Osteocyte (in vitro differentiated cells): ENCODE measurements around the gene CLMN. TPM values are rescaled to one million over a fixed set of nuclear protein-coding genes. Genes with fewer than 3 reads are reported as not detected.
A peak's percentile ranks its signal among the peaks of the same experiment; 100 is the strongest.

Experiments used
- DNase-seq: peaks from one replicate; pipeline ENCODE4 v3.0.0; 2021; ENCODE audit warnings: mixed read lengths; ENCODE audit not compliant: unreplicated experiment; ENCODE audit errors: extremely low spot score
- H3K27ac Mint-ChIP-seq: one replicate; pipeline ENCODE4 v1.8.0; 2021; ENCODE audit warnings: mild to moderate bottlenecking, mixed read lengths; ENCODE audit not compliant: unreplicated experiment
- H3K27me3 Mint-ChIP-seq: one replicate; pipeline ENCODE4 v1.8.0; 2021; ENCODE audit warnings: mixed read lengths; ENCODE audit not compliant: unreplicated experiment
- H3K36me3 Mint-ChIP-seq: one replicate; pipeline ENCODE4 v1.8.0; 2021; ENCODE audit warnings: mixed read lengths; ENCODE audit not compliant: unreplicated experiment
- H3K4me1 Mint-ChIP-seq: one replicate; pipeline ENCODE4 v1.8.0; 2021; ENCODE audit warnings: mixed read lengths; ENCODE audit not compliant: unreplicated experiment
- H3K4me3 Mint-ChIP-seq: one replicate; pipeline ENCODE4 v1.8.0; 2021; ENCODE audit warnings: mild to moderate bottlenecking, moderate library complexity, mixed read lengths; ENCODE audit not compliant: unreplicated experiment
- H3K9me3 Mint-ChIP-seq: one replicate; pipeline ENCODE4 v1.8.0; 2021; ENCODE audit warnings: mixed read lengths; ENCODE audit not compliant: unreplicated experiment
- total RNA-seq: library from RNA; stranded (reverse); gene quantifications from 2 replicates; pipeline ENCODE4 v1.2.1, GENCODE V29; 2021
- TF ChIP-seq, protein P1 (sequence below): fragments of 200-600 bp; sonication (generic); IDR thresholded peaks from 2 replicates; pipeline ENCODE4 v1.5.0; 2021; ENCODE audit warnings: antibody characterized with exemption, mild to moderate bottlenecking, moderate library complexity

Gene CLMN
- total RNA-seq, 1 donor from 2014 or later = 5.4 TPM

- no peak for DNase-seq
- Mint-ChIP-seq H3K36me3 (no peaks in the 10 kb centered on the region), H3K4me1 (peaks cover 34% of the 10 kb centered on the region), H3K27ac (no peak overlapping the region), H3K4me3 (peak overlapping the region; percentile 68), H3K27me3 (no peaks in the 10 kb centered on the region), H3K9me3 (no peaks in the 10 kb centered on the region)
- TF ChIP-seq, protein P1, sequence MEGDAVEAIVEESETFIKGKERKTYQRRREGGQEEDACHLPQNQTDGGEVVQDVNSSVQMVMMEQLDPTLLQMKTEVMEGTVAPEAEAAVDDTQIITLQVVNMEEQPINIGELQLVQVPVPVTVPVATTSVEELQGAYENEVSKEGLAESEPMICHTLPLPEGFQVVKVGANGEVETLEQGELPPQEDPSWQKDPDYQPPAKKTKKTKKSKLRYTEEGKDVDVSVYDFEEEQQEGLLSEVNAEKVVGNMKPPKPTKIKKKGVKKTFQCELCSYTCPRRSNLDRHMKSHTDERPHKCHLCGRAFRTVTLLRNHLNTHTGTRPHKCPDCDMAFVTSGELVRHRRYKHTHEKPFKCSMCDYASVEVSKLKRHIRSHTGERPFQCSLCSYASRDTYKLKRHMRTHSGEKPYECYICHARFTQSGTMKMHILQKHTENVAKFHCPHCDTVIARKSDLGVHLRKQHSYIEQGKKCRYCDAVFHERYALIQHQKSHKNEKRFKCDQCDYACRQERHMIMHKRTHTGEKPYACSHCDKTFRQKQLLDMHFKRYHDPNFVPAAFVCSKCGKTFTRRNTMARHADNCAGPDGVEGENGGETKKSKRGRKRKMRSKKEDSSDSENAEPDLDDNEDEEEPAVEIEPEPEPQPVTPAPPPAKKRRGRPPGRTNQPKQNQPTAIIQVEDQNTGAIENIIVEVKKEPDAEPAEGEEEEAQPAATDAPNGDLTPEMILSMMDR = no peak
Observed at GRCh38 chr14:95320078-95320895, 579 bp upstream of the CLMN start.

DNA sequence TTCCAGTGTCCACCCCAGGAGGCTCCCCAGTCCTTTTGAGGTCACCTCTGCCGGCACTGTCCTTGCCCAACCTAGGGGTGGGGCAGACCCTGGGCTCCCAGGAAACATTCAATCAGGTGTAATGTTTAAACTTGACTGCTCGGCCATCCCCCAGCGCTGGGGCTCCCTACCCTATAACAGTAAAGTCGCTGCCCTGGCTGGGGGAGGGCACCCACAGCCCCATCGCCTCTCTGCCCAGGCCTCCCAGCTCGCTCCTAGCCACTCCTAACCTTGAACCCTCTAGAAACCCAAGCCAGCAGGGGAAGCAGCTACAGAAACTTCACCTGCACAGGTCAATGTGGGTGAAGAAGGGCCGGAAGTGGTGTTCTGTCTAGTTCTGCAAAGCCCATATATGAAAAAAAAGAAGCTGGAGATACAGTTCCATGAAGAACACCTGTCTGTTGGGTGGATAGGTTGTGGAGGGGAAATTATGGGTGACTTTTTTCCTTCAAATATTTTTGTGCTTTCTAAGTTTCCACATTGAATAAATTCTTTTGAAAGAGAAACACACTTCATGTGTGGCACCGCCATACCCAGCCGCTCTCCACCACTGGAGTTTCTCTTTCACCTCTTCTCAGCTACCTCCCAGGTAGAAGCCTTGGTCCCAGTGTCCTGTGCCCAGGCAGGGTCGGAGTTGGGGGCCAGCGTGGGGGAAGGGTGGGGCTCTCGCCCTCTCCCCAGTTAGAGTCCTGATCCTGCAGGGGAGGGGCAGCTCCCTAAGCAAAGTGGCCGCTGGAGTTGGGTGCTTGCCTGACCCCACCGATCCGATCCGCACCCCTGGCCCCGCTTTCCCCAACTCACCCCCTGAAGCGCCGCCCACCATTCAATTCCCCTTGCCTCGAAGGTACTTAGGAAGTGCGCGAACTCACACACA lies 1.1 kb downstream of the CLMN start:
- H3K9me3 Mint-ChIP-seq = no peaks in the 10 kb centered on the region
- no peak for DNase-seq
- TF ChIP-seq, protein P1 = no peak

DNA sequence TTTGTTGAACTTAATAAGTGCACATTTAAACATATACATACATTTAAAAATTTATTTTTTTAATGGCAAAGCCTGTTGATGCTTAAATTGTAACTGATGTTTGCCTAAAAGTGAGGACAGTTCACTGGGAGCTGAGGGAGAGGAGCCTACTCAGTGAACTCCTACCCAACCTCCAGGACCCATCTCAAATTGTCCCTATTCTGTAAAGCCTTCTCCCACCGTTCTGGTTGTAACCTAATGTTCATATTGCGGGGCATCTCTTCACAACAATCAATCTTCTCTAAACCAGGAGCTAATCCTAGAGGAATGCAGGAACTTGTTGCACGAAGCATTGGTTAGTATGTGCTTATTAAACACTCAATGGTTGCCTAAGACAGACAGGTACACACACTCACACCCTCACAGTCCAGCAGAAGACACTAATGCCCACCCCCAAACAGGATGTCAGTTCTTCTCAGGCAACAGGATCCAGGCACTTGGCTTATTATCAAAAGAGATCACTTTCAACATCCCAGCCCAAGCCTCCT lies 1.8 kb downstream of the CLMN start:
- Mint-ChIP-seq H3K27me3 (no peaks in the 10 kb centered on the region), H3K4me1 (peaks cover 36% of the 10 kb centered on the region), H3K4me3 (peak overlapping the region; percentile 49), H3K9me3 (no peaks in the 10 kb centered on the region), H3K27ac (no peak overlapping the region), H3K36me3 (no peaks in the 10 kb centered on the region)
- DNase-seq = no peak
- TF ChIP-seq, protein P1 = no peak

More for the DNA sequence above, 1.1 kb downstream of the CLMN start:
- Mint-ChIP-seq H3K27ac (no peak overlapping the region), H3K4me3 (peak overlapping the region; percentile 69), H3K27me3 (no peaks in the 10 kb centered on the region), H3K4me1 (peaks cover 37% of the 10 kb centered on the region), H3K36me3 (no peaks in the 10 kb centered on the region)

GRCh38 chr14:95316821-95317220 lies 2.9 kb downstream of the CLMN start:
- Mint-ChIP-seq H3K27ac (no peak overlapping the region), H3K36me3 (no peaks in the 10 kb centered on the region), H3K4me1 (peaks cover 28% of the 10 kb centered on the region), H3K4me3 (no peak overlapping the region), H3K27me3 (no peaks in the 10 kb centered on the region), H3K9me3 (no peaks in the 10 kb centered on the region)
- no peak for DNase-seq
- TF ChIP-seq, protein P1 = no peak
